ENCODE results near the gene AFF3. TPM values are rescaled to one million over a fixed set of nuclear protein-coding genes. Genes with fewer than 3 reads are reported as not detected.

Gene AFF3
- total and polyA plus RNA-seq, 2 of the 13 experiments (the other 11 are each of a cell fraction or from before 2014, with no cell fraction given): not detected

DNA sequence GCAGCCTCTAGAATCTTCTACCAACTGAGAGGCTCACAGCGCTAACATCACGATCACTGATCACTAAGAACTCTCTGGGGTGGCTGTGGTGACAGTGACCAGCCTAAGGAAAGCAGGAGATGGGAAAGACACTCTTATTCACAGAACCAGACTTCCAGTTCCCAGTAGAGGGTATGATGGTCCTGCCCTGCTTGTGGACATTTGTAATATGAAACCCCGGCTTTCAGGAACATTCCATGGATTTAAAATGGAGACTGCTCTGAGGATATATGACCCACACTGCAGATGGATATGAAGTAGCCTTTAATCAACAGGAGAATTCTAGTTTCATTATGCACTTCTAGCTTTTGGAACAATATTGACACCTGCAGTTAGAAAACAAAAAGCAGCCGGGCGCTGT is 131.8 kb downstream of the AFF3 start:
- no peak overlapping the region for H3K9ac ChIP-seq (ENCODE audit: insufficient read depth, low read depth, low read length)
- POLR2A ChIA-PET: no interaction called here
- no peaks in the 10 kb centered on the region for H3K4me1 ChIP-seq (ENCODE audit: insufficient read depth, low read length)
- no peak overlapping the region for H3K27ac ChIP-seq (ENCODE audit: extremely low read length, insufficient read depth, low read length)
- H3K79me2 ChIP-seq (ENCODE audit: insufficient read depth, low read length): no peaks in the 10 kb centered on the region
- no peak overlapping the region for H3K4me3 ChIP-seq (replicated peaks in 1 of 3; ENCODE audit: insufficient read depth in 1 of 3, low read depth in 2 of 3, low read length in 3 of 3)
- intact Hi-C loops (cut with micrococcal nuclease; ENCODE audit: unreplicated experiment) (no loop called here), in situ Hi-C loops (cut with HindIII; ENCODE audit: extremely low pct_ligation_motif_present, low pct_unique_long_range_greater_than_20kb) (no loop called here)
- BruUV-seq (replicated peaks): no TSS peak
- H2AFZ ChIP-seq (ENCODE audit: low read length): no peak overlapping the region
- H3K4me2 ChIP-seq (ENCODE audit: low read depth, low read length): no peak overlapping the region
- WGBS (ENCODE audit: low lambda C conversion rate): 46% methylated on average over 5 of the region's 5 CpGs
- H3K27me3 ChIP-seq (ENCODE audit: control insufficient read depth in 1 of 2, insufficient read depth in 2 of 2, low read length in 2 of 2): peaks cover 0 to 6% of the 10 kb centered on the region in 2 experiments; a peak in 1 of 5 replicates
- CTCF ChIA-PET (ENCODE audit: low intra/inter-chr PET ratio, low total read pairs): no interaction called here
- DNase-seq (ENCODE audit: low spot score): no peak
- no peak for ATAC-seq
- TF ChIP-seq ZNF446 (CRISPR knock-in tag; IDR thresholded peaks at IDR 0.05) (no peak), MIXL1 (CRISPR knock-in tag; IDR thresholded peaks at IDR 0.05) (no peak), TOE1 (CRISPR knock-in tag; IDR thresholded peaks at IDR 0.05) (no peak)
- TF ChIP-seq, protein P1, sequence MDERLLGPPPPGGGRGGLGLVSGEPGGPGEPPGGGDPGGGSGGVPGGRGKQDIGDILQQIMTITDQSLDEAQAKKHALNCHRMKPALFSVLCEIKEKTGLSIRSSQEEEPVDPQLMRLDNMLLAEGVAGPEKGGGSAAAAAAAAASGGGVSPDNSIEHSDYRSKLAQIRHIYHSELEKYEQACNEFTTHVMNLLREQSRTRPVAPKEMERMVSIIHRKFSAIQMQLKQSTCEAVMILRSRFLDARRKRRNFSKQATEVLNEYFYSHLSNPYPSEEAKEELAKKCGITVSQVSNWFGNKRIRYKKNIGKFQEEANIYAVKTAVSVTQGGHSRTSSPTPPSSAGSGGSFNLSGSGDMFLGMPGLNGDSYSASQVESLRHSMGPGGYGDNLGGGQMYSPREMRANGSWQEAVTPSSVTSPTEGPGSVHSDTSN (CRISPR knock-in tag; IDR thresholded peaks at IDR 0.05): no peak
- FAIRE-seq: no peak
- H3K36me3 ChIP-seq (replicated peaks in 1 of 2; ENCODE audit: control insufficient read depth in 1 of 2, insufficient read depth in 2 of 2, low read length in 2 of 2): no peaks in the 10 kb centered on the region
- no peaks in the 10 kb centered on the region for H4K20me1 ChIP-seq (ENCODE audit: insufficient read depth, low read length)
- no peaks in the 10 kb centered on the region for H3K9me3 ChIP-seq (ENCODE audit: low read length)

DNA sequence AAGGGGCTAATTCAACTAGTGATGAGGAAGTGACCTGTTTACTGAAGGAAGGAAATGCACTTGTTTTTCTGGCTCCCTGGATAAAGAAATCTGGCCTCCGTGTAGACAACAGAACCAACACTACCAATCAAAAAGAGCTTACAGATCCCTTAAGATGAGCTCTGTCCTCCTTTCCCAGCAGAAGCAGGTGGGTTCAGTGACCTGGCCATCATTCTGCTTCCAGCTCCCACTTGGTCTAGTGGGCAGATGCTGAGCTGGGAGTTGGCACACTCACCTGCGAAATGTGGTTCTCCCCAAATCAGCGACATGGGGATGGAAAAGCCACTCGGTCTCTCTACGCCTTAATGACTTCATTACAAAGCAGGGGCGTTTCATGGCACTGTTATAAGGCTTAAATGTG is 132.6 kb downstream of the AFF3 start:
- intact Hi-C loops (cut with micrococcal nuclease; ENCODE audit: unreplicated experiment) (no loop called here), in situ Hi-C loops (cut with HindIII; ENCODE audit: extremely low pct_ligation_motif_present, low pct_unique_long_range_greater_than_20kb) (no loop called here)
- Histone ChIP-seq H3K27me3 (ENCODE audit: control insufficient read depth in 1 of 2, insufficient read depth in 2 of 2, low read length in 2 of 2) (peaks cover 0 to 6% of the 10 kb centered on the region in 2 experiments; a peak in 1 of 5 replicates), H3K4me3 (replicated peaks in 1 of 3; ENCODE audit: insufficient read depth in 1 of 3, low read depth in 2 of 3, low read length in 3 of 3) (no peak overlapping the region), H3K4me1 (ENCODE audit: insufficient read depth, low read length) (no peaks in the 10 kb centered on the region), H2AFZ (ENCODE audit: low read length) (no peak overlapping the region), H3K9ac (ENCODE audit: insufficient read depth, low read depth, low read length) (no peak overlapping the region), H3K79me2 (ENCODE audit: insufficient read depth, low read length) (no peaks in the 10 kb centered on the region), H4K20me1 (ENCODE audit: insufficient read depth, low read length) (no peaks in the 10 kb centered on the region), H3K9me3 (ENCODE audit: low read length) (no peaks in the 10 kb centered on the region), H3K27ac (ENCODE audit: extremely low read length, insufficient read depth, low read length) (no peak overlapping the region), H3K4me2 (ENCODE audit: low read depth, low read length) (no peak overlapping the region), H3K36me3 (replicated peaks in 1 of 2; ENCODE audit: control insufficient read depth in 1 of 2, insufficient read depth in 2 of 2, low read length in 2 of 2) (no peaks in the 10 kb centered on the region)
- TF ChIP-seq MEF2D (CRISPR knock-in tag; IDR thresholded peaks at IDR 0.05) (no peak), RFXAP (CRISPR knock-in tag; IDR thresholded peaks at IDR 0.05; ENCODE audit: borderline replicate concordance) (no peak), ZNF225 (CRISPR knock-in tag; IDR thresholded peaks at IDR 0.05) (no peak), ZNF230 (CRISPR knock-in tag; IDR thresholded peaks at IDR 0.05) (no peak), SRY (CRISPR knock-in tag; IDR thresholded peaks at IDR 0.05) (no peak)
- TF ChIP-seq, protein P2, sequence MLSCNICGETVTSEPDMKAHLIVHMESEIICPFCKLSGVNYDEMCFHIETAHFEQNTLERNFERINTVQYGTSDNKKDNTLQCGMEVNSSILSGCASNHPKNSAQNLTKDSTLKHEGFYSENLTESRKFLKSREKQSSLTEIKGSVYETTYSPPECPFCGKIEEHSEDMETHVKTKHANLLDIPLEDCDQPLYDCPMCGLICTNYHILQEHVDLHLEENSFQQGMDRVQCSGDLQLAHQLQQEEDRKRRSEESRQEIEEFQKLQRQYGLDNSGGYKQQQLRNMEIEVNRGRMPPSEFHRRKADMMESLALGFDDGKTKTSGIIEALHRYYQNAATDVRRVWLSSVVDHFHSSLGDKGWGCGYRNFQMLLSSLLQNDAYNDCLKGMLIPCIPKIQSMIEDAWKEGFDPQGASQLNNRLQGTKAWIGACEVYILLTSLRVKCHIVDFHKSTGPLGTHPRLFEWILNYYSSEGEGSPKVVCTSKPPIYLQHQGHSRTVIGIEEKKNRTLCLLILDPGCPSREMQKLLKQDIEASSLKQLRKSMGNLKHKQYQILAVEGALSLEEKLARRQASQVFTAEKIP (CRISPR knock-in tag; IDR thresholded peaks at IDR 0.05; ENCODE audit: borderline replicate concordance): no peak
- BruUV-seq (replicated peaks): no TSS peak
- ChIA-PET CTCF (ENCODE audit: low intra/inter-chr PET ratio, low total read pairs) (no interaction called here), POLR2A (no interaction called here)
- FAIRE-seq (no peak), DNase-seq (ENCODE audit: low spot score) (no peak), ATAC-seq (no peak)
- 33% methylated on average over 6 of the region's 6 CpGs for WGBS (ENCODE audit: low lambda C conversion rate)

All from HepG2 (cell line).